K562 (cell line): ENCODE data around the gene PM20D2. TPM values are rescaled to one million over a fixed set of nuclear protein-coding genes. Genes with fewer than 3 reads are reported as not detected.

Experiments
- ATAC-seq: fragments of 200-7000 bp; cut with Tn5 transposase; 3 replicates; pipeline ENCODE4 v1.9.1; 2020; ENCODE audit warnings: moderate library complexity
- BruUV-seq: library from RNA; stranded (reverse); fragments of 400-500 nt; replicated peaks from 2 replicates; lab custom pipeline; 2021; lab: Mats Ljungman, UMichigan
- CTCF ChIA-PET: fragments of 300-600 bp; formaldehyde crosslinking; extraction: SDS; loops from one replicate; lab custom pipeline; 2021; ENCODE audit warnings: low intra/inter-chr PET ratio; lab: Yijun Ruan, JAX
- POLR2A ChIA-PET: fragments of 300-600, 350-650 bp; sonication (Branson Sonifier 250); formaldehyde crosslinking; extraction: SDS; loops from one replicate; lab custom pipeline; 2021; ENCODE audit warnings: antibody characterized with exemption, inconsistent platforms; lab: Yijun Ruan, JAX
- DNase-seq, 4 experiments: peaks; one replicate each; pipeline versions ENCODE4 v3.0.0 to v3.0.0-alpha.2; 2011 to 2018; ENCODE audit warnings: low spot score in 3 of 4, mixed read lengths in 3 of 4; ENCODE audit errors: extremely low read depth in 1 of 4
- FAIRE-seq: peaks from 2 replicates; lab custom pipeline; 2011; peaks lifted over from hg19 to GRCh38; lab: Jason Lieb, UNC
- H2AFZ ChIP-seq: 2 replicates; pipeline ENCODE4 v1.6.0; 2011; ENCODE audit warnings: low read depth, low read length, control low read depth, inconsistent platforms
- H3K27ac ChIP-seq: fragments of 200-600 bp; 3 replicates; pipeline ENCODE4 v1.8.0; 2011; ENCODE audit warnings: low read depth, mild to moderate bottlenecking, control low read depth, inconsistent platforms, low read length, moderate library complexity, mixed read lengths; ENCODE audit errors: extremely low read depth
- H3K27me3 ChIP-seq, 2 experiments: fragments of 300-600 bp in 1 of 2; 2 replicates in 1 of 2; 3 replicates in 1 of 2; pipeline versions ENCODE4 v1.6.0 to v1.8.0; 2011; ENCODE audit warnings: inconsistent platforms in 2 of 2, low read length in 2 of 2, mild to moderate bottlenecking in 1 of 2, mixed read lengths in 1 of 2, moderate library complexity in 1 of 2; ENCODE audit not compliant: control insufficient read depth in 2 of 2, insufficient read depth in 2 of 2
- H3K36me3 ChIP-seq: fragments of 300-600 bp; 3 replicates; pipeline ENCODE4 v1.8.0; 2011; ENCODE audit warnings: mild to moderate bottlenecking, low read length, inconsistent platforms; ENCODE audit not compliant: control insufficient read depth, insufficient read depth
- H3K4me1 ChIP-seq, 2 experiments: fragments of 200-600 bp in 1 of 2; replicated peaks in 1 of 2; 2 replicates in 1 of 2; 3 replicates in 1 of 2; pipeline versions ENCODE4 v1.5.1 to v1.8.0; 2011; ENCODE audit warnings: inconsistent platforms in 2 of 2, low read length in 2 of 2, mild to moderate bottlenecking in 1 of 2, mixed read lengths in 1 of 2, moderate library complexity in 1 of 2; ENCODE audit not compliant: control insufficient read depth in 2 of 2, insufficient read depth in 2 of 2
- H3K4me2 ChIP-seq: 2 replicates; pipeline ENCODE4 v1.6.1; 2011; ENCODE audit warnings: low read length, control low read depth, inconsistent platforms, mixed read lengths; ENCODE audit not compliant: insufficient read depth
- H3K4me3 ChIP-seq: fragments of 200-600 bp; sonication (generic), shearing (Covaris generic); 2 replicates; pipeline ENCODE4 v1.5.1; 2016; ENCODE audit warnings: control low read depth, inconsistent platforms
- H3K79me2 ChIP-seq: fragments of 200-600 bp; 3 replicates; pipeline ENCODE4 v1.8.0; 2011; ENCODE audit warnings: low read length, inconsistent platforms; ENCODE audit not compliant: control insufficient read depth, insufficient read depth
- H3K9ac ChIP-seq, 2 experiments: 2 replicates each; pipeline versions ENCODE4 v1.6.0 to v1.6.1; 2011; ENCODE audit warnings: low read depth in 2 of 2, low read length in 2 of 2, control low read depth in 1 of 2, inconsistent platforms in 1 of 2, mild to moderate bottlenecking in 1 of 2, mixed read lengths in 1 of 2; ENCODE audit not compliant: insufficient read depth in 1 of 2
- H3K9me1 ChIP-seq: one replicate; pipeline ENCODE4 v1.6.0; 2011; ENCODE audit warnings: inconsistent platforms, mild to moderate bottlenecking, low read length, moderate library complexity; ENCODE audit not compliant: control insufficient read depth, insufficient read depth
- H3K9me3 ChIP-seq: replicated peaks from 2 replicates; pipeline ENCODE4 v1.5.1; 2011; ENCODE audit warnings: low read depth, low read length, inconsistent platforms; ENCODE audit not compliant: control insufficient read depth, insufficient read depth
- H4K20me1 ChIP-seq: replicated peaks from 2 replicates; pipeline ENCODE4 v1.6.1; 2011; ENCODE audit warnings: low read length, inconsistent platforms, mixed read lengths; ENCODE audit not compliant: control insufficient read depth, insufficient read depth
- ARID1B ChIP-seq: fragments of 450-650 bp; IDR thresholded peaks from 2 replicates; pipeline ENCODE4 v1.6.1; 2016; ENCODE audit warnings: antibody characterized with exemption, mild to moderate bottlenecking, inconsistent platforms
- ATF7 ChIP-seq: fragments of 450-650 bp; IDR thresholded peaks from 2 replicates; pipeline ENCODE4 v1.7.1; 2014; ENCODE audit warnings: mild to moderate bottlenecking, moderate library complexity
- MAFK ChIP-seq: IDR thresholded peaks from 2 replicates; pipeline ENCODE4 v1.6.1; 2011; ENCODE audit warnings: low read length, improper control_type of control experiment
- MGA ChIP-seq: fragments of 450-650 bp; IDR thresholded peaks from 2 replicates; pipeline ENCODE4 v1.6.1; 2016; ENCODE audit warnings: mild to moderate bottlenecking, moderate library complexity
- NFRKB ChIP-seq: fragments of 450-650 bp; IDR thresholded peaks from 2 replicates; pipeline ENCODE4 v1.6.1; 2016; ENCODE audit warnings: low read depth
- SAP30 ChIP-seq: fragments of 200-600 bp; sonication (generic); IDR thresholded peaks from 2 replicates; pipeline ENCODE4 v1.6.1; 2012; ENCODE audit warnings: borderline replicate concordance, low read depth, mild to moderate bottlenecking, moderate library complexity, low read length, control low read depth, inconsistent platforms; ENCODE audit not compliant: insufficient read depth, poor library complexity, severe bottlenecking
- SFPQ ChIP-seq: fragments of 200-400 bp; formaldehyde crosslinking; IDR thresholded peaks from 2 replicates; pipeline ENCODE4 v1.6.1; 2017; ENCODE audit warnings: mild to moderate bottlenecking, low read depth, low read length, moderate library complexity
- SNIP1 ChIP-seq: fragments of 450-650 bp; IDR thresholded peaks from 2 replicates; pipeline ENCODE4 v1.7.1; 2017; ENCODE audit warnings: low read depth, mild to moderate bottlenecking
- STAT5B ChIP-seq: fragments of 250-450 bp; sonication (Bioruptor Pico); IDR thresholded peaks from 2 replicates; pipeline ENCODE4 v1.8.0; 2021; ENCODE audit warnings: mild to moderate bottlenecking, inconsistent platforms
- ZNF79 ChIP-seq: fragments of 250-450 bp; sonication (Bioruptor Pico); IDR thresholded peaks from 2 replicates; pipeline ENCODE4 v1.4.0; 2020; ENCODE audit warnings: low read depth, mild to moderate bottlenecking, moderate library complexity
- WGBS: fragments of 100-300 bp; shearing (Covaris generic); methylation state at CpG from one replicate; pipeline ENCODE4 v1.1.6; 2016; ENCODE audit warnings: low coverage, mixed read lengths; ENCODE audit not compliant: insufficient coverage; ENCODE audit errors: missing lambda C conversion rate; 5-methylcytosine and 5-hydroxymethylcytosine counted together
- in situ Hi-C: fragments of 300-500 bp; cut with MboI; formaldehyde crosslinking; loops from 4 replicates; pipeline ENCODE4 v1.15.0; 2018; ENCODE audit warnings: inconsistent platforms, mixed read lengths
- intact Hi-C: fragments of 100-400 bp; cut with micrococcal nuclease; formaldehyde crosslinking; loops from 2 replicates; pipeline ENCODE4 v1.14.2; 2022
- polyA plus RNA-seq, 8 experiments: library from polyadenylated mRNA; depleted of rRNA in 4 of 8; stranded (reverse) in 5 of 8; unstranded in 3 of 8; fragments of >200 nt; fragmentation: Nextera tagmentation in 2 of 8; fragmentation: Illumina TruSeq in 1 of 8; extraction: Ambion mirVana in 2 of 8; extraction: Trizol in 1 of 8; gene quantifications; 2 replicates each; pipeline versions ENCODE4 v1.2.1 to v1.2.3, GENCODE V29; 2011 to 2014; ENCODE audit warnings: inconsistent platforms in 1 of 8, missing spikeins in 1 of 8
- total RNA-seq, 7 experiments: library from RNA; depleted of rRNA in 6 of 7; stranded (reverse); fragments of >200 nt in 6 of 7; fragmentation: Illumina TruSeq in 2 of 7; extraction: Trizol in 2 of 7; gene quantifications; 2 replicates each; pipeline versions ENCODE4 v1.2.1 to v1.2.3, GENCODE V29; 2011 to 2021; ENCODE audit warnings: low replicate concordance in 1 of 7

Gene PM20D2
- total and polyA plus RNA-seq, 9 of the 15 experiments (the other 6 are each of a cell fraction or from before 2014, with no cell fraction given), result 0.30 to 2.6 (median 1.00) TPM

- no peak for ATAC-seq
- Histone ChIP-seq H3K27ac (no peak overlapping the region), H3K79me2 (no peaks in the 10 kb centered on the region), H3K36me3 (no peaks in the 10 kb centered on the region), H4K20me1 (no peaks in the 10 kb centered on the region), H2AFZ (no peak overlapping the region), H3K27me3 (peaks cover 0 to 12% of the 10 kb centered on the region in 2 experiments; a peak in 3 of 5 replicates), H3K9me3 (no peaks in the 10 kb centered on the region), H3K4me1 (no peaks in the 10 kb centered on the region), H3K4me2 (no peak overlapping the region), H3K9ac (no peak overlapping the region), H3K9me1 (no peaks in the 10 kb centered on the region), H3K4me3 (no peak overlapping the region)
- intact Hi-C loops (no loop called here), in situ Hi-C loops (no loop called here)
- no peak for DNase-seq
- ChIA-PET CTCF (no interaction called here), POLR2A (no interaction called here)
- no peak for FAIRE-seq
- BruUV-seq, result no TSS peak
- 0% methylated on average over 4 of the region's 4 CpGs for WGBS
- TF ChIP-seq ATF7 (no peak), ZNF79 (CRISPR knock-in tag) (no peak), NFRKB (no peak), MGA (no peak), SFPQ (no peak), MAFK (no peak), SAP30 (no peak), SNIP1 (no peak), STAT5B (CRISPR knock-in tag) (no peak), ARID1B (no peak)
Measured at GRCh38 chr6:89208551-89208950, 62.7 kb downstream of the PM20D2 start.
